ENCODE data around the gene AKAP6. TPM values are rescaled to one million over a fixed set of nuclear protein-coding genes. Genes with fewer than 3 reads are reported as not detected.

AKAP6 gene
- total RNA-seq, 1 experiment from 2014 or later: 1.1 TPM

DNA sequence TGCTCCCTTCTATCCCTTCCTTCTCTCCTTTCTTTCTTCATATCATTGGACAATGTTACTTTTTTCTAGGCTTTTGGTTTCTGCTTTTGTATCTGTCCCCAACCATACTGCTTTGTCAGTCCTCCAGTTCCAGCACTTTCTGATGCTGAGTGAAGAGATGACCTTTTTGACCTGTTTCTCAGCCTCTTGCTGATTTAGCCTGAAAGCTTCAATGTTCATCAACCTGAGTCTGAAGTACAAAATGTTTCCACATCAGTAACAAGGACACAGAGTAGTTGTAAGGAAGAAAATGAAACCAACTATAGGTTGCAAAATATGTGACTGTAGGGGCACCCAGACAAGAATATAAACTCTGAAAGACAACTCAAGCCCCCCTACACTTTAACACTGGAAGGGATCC lies 25.2 kb upstream of the AKAP6 start:
- Histone ChIP-seq H3K79me2 (ENCODE audit: insufficient read depth, low read length) (no peaks in the 10 kb centered on the region), H3K23me2 (ENCODE audit: insufficient read length, low read depth, low read length, poor library complexity, severe bottlenecking) (no peaks in the 10 kb centered on the region), H3K23ac (ENCODE audit: insufficient read length, low read depth, low read length) (no peak overlapping the region), H3K4me1 (ENCODE audit: insufficient read depth, low read length) (no peaks in the 10 kb centered on the region), H3T11ph (ENCODE audit: low read length) (no peak overlapping the region), H3K9ac (ENCODE audit: extremely low read depth, insufficient read length, low read length) (no peak overlapping the region), H3K9me3 (ENCODE audit: control insufficient read depth, low read depth, low read length) (no peaks in the 10 kb centered on the region), H4K20me1 (ENCODE audit: control insufficient read depth, insufficient read depth, insufficient read length) (no peaks in the 10 kb centered on the region), H3K4me2 (ENCODE audit: insufficient read depth, insufficient read length, low read length) (no peak overlapping the region), H3K27me3 (ENCODE audit: insufficient read depth, low read length) (no peaks in the 10 kb centered on the region), H2AK5ac (ENCODE audit: insufficient read length, low read length) (no peak overlapping the region), H4K5ac (ENCODE audit: insufficient read length, low read depth, low read length) (no peak overlapping the region), H2BK15ac (ENCODE audit: low read depth, low read length) (no peak overlapping the region), H3K56ac (ENCODE audit: insufficient read length, low read depth, low read length) (no peak overlapping the region), H2BK12ac (ENCODE audit: insufficient read length, low read depth, low read length) (no peak overlapping the region), H4K8ac (replicated peaks; ENCODE audit: insufficient read length, low read depth, low read length) (no peak overlapping the region), H4K91ac (ENCODE audit: insufficient read length, low read depth, low read length) (no peak overlapping the region), H2BK20ac (ENCODE audit: low read depth, low read length, poor library complexity, severe bottlenecking) (no peak overlapping the region), H2AFZ (ENCODE audit: low read length) (no peak overlapping the region), H3K79me1 (ENCODE audit: insufficient read depth, low read depth, low read length, poor library complexity, severe bottlenecking) (no peaks in the 10 kb centered on the region), H2BK120ac (ENCODE audit: low read depth, low read length, poor library complexity, severe bottlenecking) (no peak overlapping the region), H2BK5ac (ENCODE audit: insufficient read length, low read length) (no peak overlapping the region), H3K4ac (ENCODE audit: low read depth, low read length) (no peak overlapping the region), H3K14ac (ENCODE audit: insufficient read depth, low read length) (no peak overlapping the region), H3K18ac (ENCODE audit: insufficient read length, low read depth, low read length) (no peak overlapping the region), H3K27ac (ENCODE audit: insufficient read length, low read depth, low read length) (no peak overlapping the region)
- H3K4me3 Mint-ChIP-seq: no peak overlapping the region
- H3K27ac Mint-ChIP-seq: no peak overlapping the region
- H3K9me3 Mint-ChIP-seq: no peaks in the 10 kb centered on the region
- no peaks in the 10 kb centered on the region for H3K36me3 Mint-ChIP-seq (ENCODE audit: insufficient read depth in 1 of 3, low read depth in 3 of 3)
- no peaks in the 10 kb centered on the region; the same call in 1 of the 2 replicates for H3K27me3 Mint-ChIP-seq (ENCODE audit: low read depth)
- no peak for DNase-seq
- peaks cover 0 to 5% of the 10 kb centered on the region in 2 experiments; a peak in 1 of 4 replicates for H3K4me1 Mint-ChIP-seq
- TF ChIP-seq, protein P1, sequence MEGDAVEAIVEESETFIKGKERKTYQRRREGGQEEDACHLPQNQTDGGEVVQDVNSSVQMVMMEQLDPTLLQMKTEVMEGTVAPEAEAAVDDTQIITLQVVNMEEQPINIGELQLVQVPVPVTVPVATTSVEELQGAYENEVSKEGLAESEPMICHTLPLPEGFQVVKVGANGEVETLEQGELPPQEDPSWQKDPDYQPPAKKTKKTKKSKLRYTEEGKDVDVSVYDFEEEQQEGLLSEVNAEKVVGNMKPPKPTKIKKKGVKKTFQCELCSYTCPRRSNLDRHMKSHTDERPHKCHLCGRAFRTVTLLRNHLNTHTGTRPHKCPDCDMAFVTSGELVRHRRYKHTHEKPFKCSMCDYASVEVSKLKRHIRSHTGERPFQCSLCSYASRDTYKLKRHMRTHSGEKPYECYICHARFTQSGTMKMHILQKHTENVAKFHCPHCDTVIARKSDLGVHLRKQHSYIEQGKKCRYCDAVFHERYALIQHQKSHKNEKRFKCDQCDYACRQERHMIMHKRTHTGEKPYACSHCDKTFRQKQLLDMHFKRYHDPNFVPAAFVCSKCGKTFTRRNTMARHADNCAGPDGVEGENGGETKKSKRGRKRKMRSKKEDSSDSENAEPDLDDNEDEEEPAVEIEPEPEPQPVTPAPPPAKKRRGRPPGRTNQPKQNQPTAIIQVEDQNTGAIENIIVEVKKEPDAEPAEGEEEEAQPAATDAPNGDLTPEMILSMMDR (conservative IDR thresholded peaks at IDR 0.05): no peak

Measured in H9 (cell line).